HG02870 (cell line): ENCODE results near the gene CDRT4.

Experiments used
- ATAC-seq: cut with Tn5 transposase; IDR thresholded peaks from one replicate; pipeline ENCODE4 v1.9.1; 2021; ENCODE audit warnings: mild to moderate bottlenecking, moderate library complexity; ENCODE audit not compliant: unreplicated experiment

The CDRT4 gene

DNA sequence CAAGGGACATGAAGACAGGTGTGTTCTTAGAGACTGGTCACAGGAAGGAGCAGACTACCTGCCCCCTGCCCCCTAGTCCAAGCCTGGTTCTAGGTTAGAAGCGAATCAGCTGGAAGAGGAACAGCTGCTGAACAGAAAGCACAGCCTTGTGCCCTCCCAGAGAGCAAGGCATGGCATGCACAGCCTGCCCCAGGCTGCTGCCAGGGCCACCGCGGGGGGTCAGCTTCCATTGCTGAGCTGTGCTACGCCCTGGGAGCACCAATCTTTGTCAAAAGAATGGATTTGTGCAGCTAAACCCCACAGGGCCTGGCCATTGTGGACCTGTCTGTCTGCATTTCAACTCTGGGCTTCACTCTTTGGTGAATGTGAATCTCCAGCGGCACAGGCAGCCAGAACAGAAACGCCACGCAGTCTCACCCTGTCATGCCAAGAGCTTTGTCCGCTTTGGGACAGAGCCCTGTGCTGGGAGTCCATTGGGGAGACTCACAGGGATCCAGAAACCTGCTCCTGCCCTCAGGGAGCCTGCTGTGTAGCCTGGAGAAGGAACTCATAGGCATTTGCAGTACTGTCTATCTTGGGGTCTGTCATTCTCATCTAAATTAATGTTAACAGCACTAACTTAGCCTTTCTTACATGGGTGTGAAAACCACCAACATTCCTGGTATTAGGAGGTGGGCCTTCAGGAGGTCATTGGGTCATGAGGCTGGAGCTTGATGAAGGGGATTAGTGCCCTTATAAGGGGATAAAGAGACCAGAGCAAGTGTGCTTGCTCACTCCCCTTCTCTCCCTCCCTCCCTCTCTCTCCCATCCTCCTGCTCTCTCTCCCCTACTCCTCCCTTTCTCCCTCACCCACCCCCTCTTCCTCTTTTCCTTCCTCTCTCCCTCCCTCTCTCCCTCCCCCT is 25.6 kb upstream of the CDRT4 start:
- ATAC-seq = no peak

DNA sequence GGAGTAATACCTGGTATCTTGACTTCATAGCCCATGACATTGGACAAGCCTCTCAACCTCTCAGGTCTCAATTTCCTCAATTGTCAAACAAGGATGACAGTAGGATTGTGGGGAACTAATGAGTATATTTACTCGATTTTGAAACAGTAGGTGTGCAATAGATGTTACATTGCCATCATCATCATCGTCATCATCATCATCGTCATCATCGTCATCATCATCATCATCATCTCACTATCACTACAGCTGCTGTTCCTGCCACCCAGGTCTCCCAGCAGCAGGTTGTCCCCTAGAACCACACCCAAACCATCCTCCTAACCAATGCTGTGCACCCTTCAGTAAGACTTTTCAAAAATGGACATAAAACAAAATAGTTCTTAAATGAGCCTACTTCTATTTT is 24.8 kb upstream of the CDRT4 start:
- ATAC-seq = no peak

DNA sequence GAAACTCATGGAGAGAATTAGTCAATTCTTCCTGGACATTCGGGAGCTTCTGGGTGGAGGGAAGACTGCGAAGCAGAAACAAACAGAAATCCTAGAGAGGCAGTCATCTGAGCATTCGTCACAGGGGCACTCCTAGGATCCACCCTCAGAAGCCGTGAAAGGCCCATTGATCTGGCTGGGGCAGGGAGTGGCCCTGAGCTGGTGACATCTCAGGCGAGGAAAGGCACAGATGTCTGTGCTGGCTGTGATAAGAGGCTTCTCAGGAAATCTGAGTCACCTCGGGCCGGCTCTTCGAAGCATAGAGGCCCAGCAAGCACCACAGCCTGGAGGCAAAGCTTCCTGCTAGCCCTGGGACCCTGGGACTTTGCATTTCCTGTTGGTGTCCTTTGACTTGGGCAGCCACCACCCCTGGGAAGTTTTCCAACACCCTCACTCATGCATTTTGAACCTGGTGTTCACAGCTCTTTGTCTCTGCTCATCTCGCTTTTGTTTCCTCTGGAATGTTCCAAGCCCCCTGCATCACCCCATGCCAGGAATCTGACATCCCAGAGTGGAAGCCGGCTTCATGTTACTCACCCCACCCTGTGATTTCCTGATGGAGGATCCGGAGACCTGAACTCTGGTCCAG is 23.3 kb upstream of the CDRT4 start:
- ATAC-seq = no peak

DNA sequence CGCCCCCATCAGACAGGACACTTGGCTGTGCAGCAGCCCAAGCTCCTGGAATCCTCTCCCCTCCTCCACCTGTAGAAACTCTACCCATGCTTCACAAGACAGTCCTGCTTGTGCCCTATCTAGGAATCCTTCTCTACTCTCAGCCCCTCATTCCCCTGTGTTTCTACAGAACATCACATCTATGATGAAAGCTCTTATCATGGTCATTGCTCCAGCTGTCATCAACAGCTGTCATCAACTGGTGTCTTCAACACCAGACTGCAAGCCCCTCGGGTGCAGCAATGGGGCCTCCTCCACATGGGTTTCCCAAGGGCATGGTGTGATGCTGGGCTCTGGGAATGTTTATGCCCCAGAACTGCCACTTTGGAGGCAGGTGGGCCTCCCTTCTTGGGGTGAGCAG is 21.1 kb upstream of the CDRT4 start:
- no peak for ATAC-seq

DNA sequence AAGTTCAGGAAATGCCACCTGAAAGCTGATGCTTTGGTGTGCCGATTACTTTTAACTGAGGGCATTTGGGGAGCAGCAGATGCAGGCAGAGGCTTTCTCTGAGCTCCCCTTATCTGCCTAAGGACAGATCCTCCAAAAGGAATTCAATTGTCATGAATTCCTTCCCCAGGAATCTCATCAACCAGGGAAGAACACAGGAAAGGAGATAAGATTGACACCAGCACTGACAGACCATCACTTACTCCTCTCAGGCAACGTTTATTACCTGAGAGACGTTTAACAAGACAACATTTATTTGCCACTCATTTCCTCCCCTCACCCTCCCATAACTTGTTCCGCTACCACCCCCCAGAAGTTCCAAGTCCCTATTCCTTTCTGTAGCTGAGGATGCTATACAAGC is 17.6 kb upstream of the CDRT4 start:
- ATAC-seq = no peak

DNA sequence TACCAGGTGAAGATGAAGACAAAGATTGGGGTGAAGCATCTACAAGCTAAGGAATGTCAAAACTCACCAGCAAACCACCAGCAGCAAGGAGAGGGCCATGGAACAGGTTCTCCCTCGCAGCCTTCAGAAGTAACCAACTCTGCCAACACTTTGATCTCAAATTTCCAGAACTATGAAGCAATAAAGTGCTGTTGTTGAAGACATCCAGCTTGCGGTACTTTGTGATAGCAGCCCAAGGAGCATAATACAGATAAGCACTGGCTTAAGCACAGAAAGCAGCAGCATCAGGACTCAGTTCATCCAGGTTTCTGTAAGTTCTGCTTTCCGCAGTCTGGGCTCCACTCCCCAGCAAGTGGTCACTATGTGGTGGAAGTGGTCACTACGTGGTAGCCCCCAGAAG is 16.0 kb upstream of the CDRT4 start:
- ATAC-seq = no peak

DNA sequence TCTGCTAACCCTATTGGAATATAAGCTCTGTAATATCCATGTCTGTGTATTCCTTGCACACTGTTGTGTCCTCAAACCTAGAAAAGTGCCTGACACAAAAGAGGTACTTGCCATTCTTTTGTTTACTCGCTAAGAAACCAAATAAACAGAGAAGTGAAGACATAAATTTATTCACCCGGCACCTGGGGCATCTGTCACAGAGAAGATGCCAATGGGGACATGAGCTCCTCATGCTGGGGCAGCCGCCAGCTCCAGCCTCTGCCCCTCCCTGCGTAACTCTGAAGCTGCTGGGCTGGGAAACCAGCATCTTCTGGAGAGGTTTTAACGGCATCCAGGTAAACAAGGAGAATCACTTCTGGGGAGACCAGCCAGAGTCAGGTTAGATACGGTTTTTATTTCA is 15.1 kb upstream of the CDRT4 start:
- no peak for ATAC-seq

DNA sequence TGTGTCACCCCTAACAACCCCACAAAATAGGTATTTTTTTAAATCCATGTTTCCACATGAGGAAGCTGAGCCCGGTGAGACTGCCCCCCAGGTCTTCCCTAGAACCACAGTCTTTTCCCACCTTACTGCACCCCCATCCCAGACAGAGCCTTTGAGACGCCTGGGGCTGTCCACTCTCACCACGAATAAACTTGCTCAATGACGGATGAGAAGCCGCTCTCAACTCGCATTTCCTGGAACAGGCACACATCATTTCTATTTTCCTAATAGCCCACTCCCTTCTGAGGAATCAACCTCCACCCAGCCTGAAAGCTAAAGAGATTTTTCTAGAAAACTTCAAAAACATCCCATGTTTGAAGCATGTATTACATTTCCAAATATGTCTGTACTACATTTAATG is 14.1 kb upstream of the CDRT4 start:
- no peak for ATAC-seq

DNA sequence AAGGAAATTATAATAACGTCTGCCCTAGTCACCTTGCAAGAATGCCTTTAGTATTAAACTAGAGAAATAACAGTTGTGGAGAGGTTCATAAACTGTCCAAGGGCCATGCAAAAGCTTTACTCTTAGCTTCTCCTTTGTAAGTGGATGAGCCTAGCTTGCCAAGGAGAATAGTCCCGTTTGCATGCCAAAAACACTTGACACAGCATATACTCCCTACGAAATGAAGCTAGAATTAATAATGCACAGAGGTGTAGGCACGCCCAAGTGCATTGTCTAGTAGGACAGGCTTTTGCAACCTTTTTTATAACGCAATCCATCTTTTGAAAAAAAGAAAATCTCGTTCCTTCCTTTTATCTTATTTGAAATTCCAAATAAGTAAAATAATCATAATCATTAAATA is 12.8 kb upstream of the CDRT4 start:
- no peak for ATAC-seq

DNA sequence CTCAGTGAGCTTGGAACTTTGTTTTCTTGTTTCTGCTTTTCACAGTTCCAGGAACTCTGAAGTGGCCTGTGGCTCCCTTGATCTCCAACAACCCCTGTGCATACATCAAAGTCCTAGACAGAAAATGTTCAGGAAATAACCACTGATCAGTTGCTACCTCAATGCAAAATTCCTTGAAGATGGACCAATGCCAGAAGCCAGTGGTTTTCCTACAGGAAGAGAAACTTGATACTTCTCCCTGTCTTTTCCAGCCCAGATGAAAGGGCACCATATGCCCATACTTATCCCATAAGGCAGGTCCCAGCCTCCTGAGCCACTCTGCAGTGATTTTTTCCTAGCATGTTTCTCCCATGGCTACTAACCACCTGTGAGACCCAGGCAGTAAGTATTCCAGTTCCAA is 12.3 kb upstream of the CDRT4 start:
- no peak for ATAC-seq

DNA sequence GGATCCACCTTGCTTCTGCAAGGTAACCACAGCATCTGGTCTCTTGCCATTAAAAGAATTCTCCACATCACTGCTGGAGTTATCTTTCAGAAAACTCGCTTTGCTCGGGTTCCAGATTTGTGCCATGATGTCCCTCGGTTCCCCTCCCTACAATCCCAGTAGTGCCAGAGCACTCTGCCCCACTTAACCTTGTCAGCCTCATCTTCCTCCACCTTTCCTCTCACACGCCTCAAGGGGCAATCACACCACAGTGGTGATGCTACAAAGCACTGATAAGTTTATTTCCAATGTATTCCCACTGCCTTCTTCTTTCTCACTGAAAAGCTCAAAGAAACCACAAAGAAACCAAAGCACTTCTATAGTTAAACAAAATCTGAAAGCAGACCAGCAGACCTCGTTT is 11.4 kb upstream of the CDRT4 start:
- no peak for ATAC-seq

DNA sequence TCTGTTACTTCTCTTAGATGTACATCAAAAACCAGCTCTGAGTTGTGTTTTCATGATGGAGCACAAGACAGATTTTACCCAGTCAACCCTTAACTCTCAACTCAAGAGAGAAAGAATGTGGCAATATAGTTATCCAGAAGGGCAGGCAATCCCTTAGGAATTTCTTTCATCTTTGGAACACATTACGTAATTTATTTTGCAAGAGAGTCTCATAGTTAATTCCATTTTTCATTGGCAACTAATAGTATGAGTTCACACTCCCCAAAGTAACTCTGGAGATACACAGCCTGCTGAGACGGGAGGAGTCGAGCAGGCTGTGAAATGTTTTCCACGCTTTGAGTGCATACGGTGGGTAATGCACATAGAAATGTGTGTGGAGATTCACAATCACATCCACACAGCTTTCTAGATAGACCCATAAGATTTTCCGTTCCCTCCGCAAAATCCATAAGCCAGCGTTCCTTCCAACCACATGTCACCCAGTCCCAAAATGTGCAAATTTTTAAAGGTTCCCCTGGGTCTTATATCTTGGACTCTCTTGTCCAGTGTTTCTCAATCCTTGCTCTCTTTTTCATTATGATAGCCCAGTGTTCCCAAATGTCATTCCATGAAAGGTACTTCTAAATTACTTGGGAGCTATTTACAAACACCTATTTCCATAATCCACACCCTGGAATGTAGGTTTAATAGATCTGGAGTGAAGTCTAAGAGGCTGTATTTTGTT is 8.4 kb upstream of the CDRT4 start:
- no peak for ATAC-seq

DNA sequence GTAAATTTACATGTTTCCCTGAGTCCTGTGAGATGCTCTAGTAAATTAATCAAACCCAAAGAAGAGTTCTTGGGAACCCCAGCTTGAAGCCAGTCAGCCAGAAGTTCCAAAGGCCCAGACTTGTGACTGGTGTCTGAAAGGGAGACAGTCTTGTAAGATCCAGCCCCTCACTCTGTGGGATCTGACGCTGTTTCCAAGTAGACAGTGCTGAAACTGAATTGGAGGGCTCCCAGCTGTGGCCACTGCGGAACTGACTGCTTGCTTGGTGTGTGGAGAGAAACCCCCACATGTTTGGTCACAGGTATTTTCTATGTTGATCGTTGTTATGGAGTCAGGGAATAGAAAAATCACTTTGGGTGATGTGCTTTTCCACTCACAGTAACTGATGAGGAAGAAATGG is 5.5 kb upstream of the CDRT4 start:
- ATAC-seq = no peak

DNA sequence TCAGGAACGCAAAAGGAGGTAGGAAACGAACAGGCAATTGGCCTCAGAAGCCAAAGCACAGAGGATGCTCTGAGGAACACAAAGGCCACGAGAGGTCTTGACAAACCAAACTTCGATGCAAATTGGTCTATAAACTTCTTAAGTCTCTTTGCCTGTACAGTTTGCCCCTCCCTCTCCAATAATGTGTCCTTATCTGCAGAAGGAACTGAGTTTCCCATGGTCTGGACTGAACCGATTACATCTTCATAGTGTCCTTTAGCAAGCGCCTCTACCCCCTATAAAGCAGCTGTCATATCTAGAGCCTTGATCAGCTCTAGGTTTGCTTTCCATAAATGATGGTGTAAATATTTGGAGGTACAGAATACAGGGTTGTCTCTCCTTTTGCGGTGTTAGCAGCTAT is 3.1 kb upstream of the CDRT4 start:
- ATAC-seq = no peak

DNA sequence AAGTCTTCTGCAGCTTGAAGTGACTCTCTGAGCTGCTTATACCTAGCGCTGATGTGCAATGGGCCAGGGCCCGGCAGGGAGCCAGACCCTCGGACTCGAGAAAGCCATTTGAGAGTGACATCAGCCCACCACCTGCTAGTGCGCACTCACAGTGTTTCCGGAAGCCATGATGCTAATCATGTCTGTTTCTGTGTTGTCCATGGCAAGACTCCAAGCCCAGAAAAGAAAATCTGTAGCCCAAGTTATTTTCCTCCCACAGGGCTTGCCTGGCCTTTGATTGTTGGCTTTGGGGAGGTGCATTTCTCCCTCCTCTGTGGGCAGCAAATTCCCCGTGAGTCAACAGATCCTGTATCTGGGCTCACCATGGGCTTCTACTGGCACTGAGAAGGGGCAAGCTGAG is 1.8 kb upstream of the CDRT4 start:
- no peak for ATAC-seq

DNA sequence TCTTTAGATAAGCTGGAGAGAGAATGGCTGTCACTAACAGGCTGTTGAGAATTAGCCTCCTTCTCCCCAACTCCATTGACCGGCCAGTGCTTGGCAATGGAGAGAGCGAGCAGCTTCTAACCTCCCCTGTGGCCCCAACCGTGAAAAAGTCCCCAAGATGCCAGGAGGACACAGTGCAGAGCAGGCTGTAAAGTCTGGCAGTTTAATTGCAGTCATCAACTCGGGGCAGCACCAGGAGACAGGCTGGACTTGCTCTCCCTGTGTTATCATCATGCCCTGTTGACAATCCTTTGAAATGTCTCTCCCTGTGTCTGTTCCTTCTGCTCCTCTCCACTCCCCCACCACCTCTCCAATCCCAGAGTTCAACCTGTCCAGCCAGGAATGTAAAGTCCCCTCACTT is 705 bp upstream of the CDRT4 start:
- ATAC-seq = no peak

DNA sequence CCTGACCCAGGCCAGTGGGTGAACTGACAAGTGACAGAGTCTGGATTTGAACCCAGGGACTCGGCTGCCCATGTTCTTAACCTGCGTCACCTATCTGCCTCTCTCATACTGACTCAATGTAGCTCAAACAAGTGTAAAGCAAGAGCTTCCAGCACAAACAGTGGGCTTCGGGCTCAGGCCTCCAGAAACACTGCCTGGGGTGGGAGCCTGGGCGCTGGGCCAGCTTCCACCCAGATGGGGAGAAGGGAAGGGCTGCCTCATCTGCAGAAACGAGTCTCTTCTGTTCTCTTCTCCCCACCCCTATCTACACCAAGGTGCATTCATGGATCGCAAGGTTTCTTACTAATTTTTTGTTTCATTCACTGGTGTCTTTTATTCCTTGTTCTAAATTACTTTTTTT is 1.3 kb downstream of the CDRT4 start:
- ATAC-seq = no peak

DNA sequence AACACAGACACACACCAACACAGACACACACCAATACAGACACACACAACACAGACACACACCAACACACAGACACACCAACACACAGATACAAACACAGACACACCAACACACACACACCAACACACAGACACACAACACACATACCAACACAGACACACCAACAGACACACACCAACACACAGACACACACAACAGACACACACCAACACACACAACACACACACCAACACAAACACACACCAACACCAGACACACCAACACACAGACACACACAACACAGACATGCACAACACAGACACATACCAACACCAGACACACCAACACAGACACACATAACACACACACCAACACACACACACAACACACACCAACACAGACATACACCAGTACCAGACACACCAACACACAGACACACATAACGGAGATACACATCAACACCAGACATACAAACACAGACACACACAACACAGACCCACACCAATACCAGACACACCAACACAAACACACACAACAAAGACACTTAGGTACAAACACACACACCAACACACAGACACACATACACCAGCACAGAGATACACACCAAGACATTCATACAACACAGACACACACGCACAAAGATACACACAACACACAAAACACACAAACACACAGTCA is 2.2 kb downstream of the CDRT4 start:
- no peak for ATAC-seq

DNA sequence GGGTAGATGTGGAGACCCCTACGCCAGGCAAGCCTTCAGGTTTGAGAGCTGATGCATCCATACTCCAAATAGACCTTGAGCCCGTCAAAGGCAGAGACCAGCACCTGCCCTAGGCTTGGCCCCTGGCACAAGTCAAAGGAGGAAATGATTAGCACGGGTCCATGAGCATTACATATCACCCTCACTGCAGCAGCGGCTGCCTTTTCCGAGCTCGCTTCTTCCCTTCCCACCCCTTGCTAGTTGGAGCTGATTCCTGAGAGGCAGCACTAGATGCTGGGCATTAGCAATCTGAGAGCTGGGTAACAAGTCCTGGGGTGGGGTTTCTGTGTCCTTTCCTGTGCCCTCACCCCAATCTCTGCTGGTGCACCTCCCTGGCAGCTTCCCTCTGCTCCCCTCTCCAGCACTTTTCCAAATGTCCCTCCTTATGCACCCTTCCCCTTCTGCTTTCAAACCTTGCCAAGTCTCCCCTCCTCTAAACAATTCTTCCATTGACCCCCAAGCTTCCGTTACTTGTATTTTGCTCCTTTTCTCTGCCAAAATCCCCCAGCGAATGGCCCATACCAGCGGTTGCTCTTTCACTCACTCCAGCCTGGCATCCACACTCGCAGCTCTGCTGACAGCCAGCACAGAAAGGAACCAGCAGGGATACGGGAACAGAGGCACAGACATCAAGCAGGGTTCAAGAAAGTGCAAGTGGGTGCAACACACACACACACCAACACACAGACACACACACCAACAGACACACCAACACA is 3.0 kb downstream of the CDRT4 start:
- ATAC-seq = no peak

DNA sequence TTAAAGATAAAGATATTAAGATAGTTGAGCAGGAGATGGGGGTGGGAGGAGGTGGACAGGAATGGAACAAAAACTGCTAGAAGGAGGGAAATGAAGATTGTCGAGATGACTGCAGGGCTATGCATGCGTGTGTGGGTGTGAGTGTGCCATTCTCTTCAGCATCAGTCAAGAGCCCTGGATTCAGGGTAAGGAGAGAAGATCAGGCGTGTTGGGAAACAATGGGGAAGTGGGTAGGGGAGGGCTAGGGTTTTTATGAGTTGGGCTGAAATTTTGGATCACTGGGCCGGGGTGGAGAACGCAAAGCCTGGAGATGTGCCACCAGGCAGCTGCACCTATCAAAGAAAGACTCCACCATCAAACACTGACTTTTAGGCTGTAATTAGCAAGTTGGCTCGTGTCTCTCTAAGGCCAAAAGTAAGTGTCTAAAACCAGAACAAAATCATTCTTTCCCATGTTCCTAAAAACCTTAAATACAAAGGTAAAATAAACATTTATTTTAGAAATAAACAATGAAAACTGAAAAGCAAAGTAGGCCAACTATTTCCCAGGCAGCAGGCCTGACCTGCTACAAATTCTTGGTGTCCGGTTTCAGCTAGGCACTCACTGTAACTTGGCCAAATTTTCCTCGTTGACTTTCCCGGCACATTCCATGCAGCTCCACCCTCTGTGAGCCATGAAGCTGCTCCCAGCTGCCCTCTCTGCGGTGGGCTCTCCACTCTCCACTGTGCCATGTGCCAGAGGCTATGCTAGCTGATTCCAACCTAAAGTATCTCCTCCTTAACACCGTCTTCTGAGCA is 4.2 kb downstream of the CDRT4 start:
- no peak for ATAC-seq
